Activated effector memory CD4-positive, alpha-beta T cell treated with Interleukin-2 at 50 U/mL for 16 hours (primary cell): ENCODE results near the gene TSHZ2.

ENCODE experiments used
- DNase-seq: peaks from one replicate; pipeline ENCODE4 v3.0.0-alpha.2; 2020

The TSHZ2 gene

GRCh38 chr20:53070706-53071392, 98.7 kb downstream of the TSHZ2 start:
- no peak for DNase-seq

- DNase-seq, result no peak
Measured at GRCh38 chr20:53071833-53072232, 99.7 kb downstream of the TSHZ2 start.

GRCh38 chr20:53072923-53073579, 100.9 kb downstream of the TSHZ2 start:
- no peak for DNase-seq

GRCh38 chr20:53073636-53074415, 101.7 kb downstream of the TSHZ2 start:
- DNase-seq, result no peak

GRCh38 chr20:53074811-53075314, 102.7 kb downstream of the TSHZ2 start:
- DNase-seq, result no peak

GRCh38 chr20:53076668-53077067, 104.5 kb downstream of the TSHZ2 start:
- DNase-seq, result no peak

GRCh38 chr20:53077373-53078205, 105.4 kb downstream of the TSHZ2 start:
- DNase-seq, result no peak

GRCh38 chr20:53078761-53079160, 106.6 kb downstream of the TSHZ2 start:
- no peak for DNase-seq

- DNase-seq, result no peak
Measured at GRCh38 chr20:53079261-53079691, 107.1 kb downstream of the TSHZ2 start.

- DNase-seq, result no peak
Measured at GRCh38 chr20:53079828-53080686, 107.9 kb downstream of the TSHZ2 start.

- DNase-seq, result no peak
Measured at GRCh38 chr20:53080687-53080962, 108.5 kb downstream of the TSHZ2 start.

GRCh38 chr20:53080969-53081871, 109.1 kb downstream of the TSHZ2 start:
- DNase-seq, result no peak

GRCh38 chr20:53081916-53082863, 110.0 kb downstream of the TSHZ2 start:
- DNase-seq, result no peak

GRCh38 chr20:53083411-53083810, 111.3 kb downstream of the TSHZ2 start:
- DNase-seq, result no peak

GRCh38 chr20:53084408-53084997, 112.3 kb downstream of the TSHZ2 start:
- DNase-seq, result no peak

GRCh38 chr20:53085720-53086119, 113.6 kb downstream of the TSHZ2 start:
- no peak for DNase-seq

GRCh38 chr20:53087037-53087777, 115.0 kb downstream of the TSHZ2 start:
- DNase-seq, result no peak

- DNase-seq, result no peak
Measured at GRCh38 chr20:53088786-53089185, 116.6 kb downstream of the TSHZ2 start.
